LNCaP clone FGC (cell line): ENCODE results near the gene SCARB1.

Experiments
- DNase-seq: peaks from one replicate; pipeline ENCODE4 v3.0.0-alpha.2; 2011; ENCODE audit warnings: low read depth
- H3K4me3 ChIP-seq: 2 replicates; pipeline ENCODE4 v1.5.1; 2011; ENCODE audit warnings: mild to moderate bottlenecking, low read depth, low read length, control low read depth
- CTCF ChIP-seq: IDR thresholded peaks from 2 replicates; pipeline ENCODE4 v1.5.1; 2012; ENCODE audit warnings: mild to moderate bottlenecking; ENCODE audit not compliant: control insufficient read depth, insufficient read depth; ENCODE audit errors: extremely low read depth

SCARB1 gene

DNA sequence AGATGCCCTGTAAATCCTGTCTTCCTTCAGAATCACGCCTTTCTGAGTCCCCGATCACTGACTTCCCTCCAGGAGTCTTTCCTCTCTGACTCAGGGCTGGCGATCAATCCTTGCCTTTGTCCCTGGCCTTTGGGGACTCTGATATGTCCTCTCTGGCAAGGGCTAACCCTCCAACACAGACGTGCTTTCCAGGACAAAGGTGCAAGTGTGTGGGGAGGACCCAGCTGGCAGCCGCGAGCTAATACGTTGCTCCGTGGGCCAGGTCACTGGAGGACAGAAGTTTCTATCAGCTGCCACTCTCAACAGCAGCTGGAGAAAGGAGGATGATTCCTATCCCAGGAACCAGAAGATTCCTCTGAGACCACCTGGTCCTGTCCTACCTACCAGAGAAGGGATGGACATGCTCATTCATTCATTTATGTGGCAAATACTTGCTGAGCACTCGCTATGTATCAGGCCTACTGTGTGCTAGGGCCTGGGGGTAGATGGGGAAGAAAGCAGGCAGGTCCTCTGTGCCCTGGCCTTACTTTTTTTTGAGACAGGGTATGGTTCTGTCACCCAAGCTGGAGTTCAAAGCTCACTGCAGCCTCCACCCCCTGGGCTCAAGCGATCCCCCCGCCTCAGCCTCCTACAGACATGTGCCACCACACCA lies 8.5 kb upstream of the SCARB1 start:
- DNase-seq, result no peak
- no peak for TF ChIP-seq CTCF

GRCh38 chr12:124871297-124871696 lies 7.6 kb upstream of the SCARB1 start:
- H3K4me3 ChIP-seq, result no peak overlapping the region
- no peak for TF ChIP-seq CTCF
- DNase-seq, result no peak

More for the DNA sequence above, 8.5 kb upstream of the SCARB1 start:
- no peak overlapping the region for H3K4me3 ChIP-seq

DNA sequence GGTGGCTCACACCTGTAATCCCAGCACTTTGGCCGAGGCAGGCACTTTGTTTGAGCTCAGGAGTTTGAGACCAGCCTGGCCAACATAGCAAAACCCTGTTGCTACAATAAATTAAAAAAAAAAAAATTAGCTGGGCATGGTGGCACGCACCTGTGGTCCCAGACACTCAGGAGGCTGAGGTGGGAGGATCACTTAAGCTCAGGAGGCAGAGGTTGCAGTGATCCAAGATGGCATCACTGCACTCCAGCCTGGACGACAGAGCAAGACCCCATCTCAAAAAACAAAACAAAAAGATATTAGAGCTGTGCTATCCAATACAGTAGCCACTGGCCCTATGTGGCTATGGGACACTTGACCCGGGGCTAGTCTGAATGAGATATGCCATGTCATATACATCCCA lies 6.9 kb upstream of the SCARB1 start:
- TF ChIP-seq CTCF, result no peak
- no peak for DNase-seq

GRCh38 chr12:124869059-124869665 lies 5.5 kb upstream of the SCARB1 start:
- no peak for TF ChIP-seq CTCF
- H3K4me3 ChIP-seq, result no peak overlapping the region

More for the DNA sequence above, 6.9 kb upstream of the SCARB1 start:
- no peak overlapping the region for H3K4me3 ChIP-seq

DNA sequence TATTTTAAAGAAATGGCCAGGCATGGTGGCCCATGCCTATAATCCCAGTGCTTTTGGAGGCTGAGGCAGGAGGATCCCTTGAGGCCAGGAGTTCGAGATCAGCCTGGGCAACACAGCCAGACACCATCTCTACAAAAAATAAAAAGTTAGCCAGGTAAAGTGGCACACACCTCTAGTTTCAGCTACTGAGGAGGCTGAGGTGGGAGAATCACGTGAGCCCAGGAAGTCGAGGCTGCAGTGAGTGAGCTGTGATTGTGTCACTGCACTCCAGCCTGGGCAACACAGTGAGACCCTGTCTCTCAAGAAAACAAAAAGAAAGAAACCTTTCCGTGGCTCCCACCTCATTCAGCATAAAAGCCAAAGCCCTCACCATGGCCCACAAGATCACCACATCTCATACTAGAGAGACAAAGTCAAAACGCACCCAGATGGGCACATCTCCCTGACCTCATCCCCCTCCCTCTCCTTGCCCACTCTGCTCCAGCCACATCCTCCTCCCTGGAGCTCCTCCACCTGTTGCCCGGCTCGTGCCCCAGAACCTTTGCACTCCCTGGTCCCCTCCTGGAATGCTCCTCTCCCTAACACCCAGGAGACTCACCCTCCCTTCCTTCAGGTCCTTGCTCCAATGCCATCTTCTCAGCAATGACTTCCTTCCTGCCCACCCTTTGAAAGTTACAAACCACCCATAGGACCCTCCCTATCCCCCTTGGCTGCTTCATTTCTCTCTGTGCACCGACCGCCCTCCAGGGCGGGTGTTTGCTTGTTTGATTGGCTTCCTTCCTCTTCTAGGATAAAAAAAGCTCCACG lies 4.8 kb upstream of the SCARB1 start:
- no peak for TF ChIP-seq CTCF
- DNase-seq, result no peak
- H3K4me3 ChIP-seq, result no peak overlapping the region

More at GRCh38 chr12:124869059-124869665, 5.5 kb upstream of the SCARB1 start:
- no peak for DNase-seq

DNA sequence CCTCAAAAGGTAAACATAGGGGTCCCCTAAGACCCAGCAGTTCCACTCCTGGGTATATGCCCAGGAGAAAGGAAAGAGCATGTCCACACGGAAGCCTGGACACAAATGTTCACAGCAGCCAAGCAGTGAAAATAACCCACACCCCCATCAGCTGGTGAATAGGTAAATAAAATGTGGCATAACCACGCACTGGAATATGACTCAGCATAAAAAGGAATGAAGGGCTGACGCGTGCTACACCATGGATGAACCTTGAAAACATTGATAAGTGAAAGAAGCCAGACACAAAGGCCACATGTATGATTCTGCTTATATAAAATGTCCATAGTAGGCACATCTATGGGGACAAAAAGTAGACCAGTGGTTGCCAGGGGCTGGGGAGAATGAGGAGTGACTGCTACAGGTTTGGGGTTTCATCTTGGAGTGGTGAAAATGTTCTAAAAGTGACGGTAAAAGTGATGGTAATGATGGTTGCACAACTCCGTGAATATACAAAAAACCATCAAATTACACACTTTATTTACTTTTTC lies 3.8 kb upstream of the SCARB1 start:
- DNase-seq, result no peak
- no peak for TF ChIP-seq CTCF
- no peak overlapping the region for H3K4me3 ChIP-seq
